VCaP (cell line): ENCODE results near the gene RMP24.

ENCODE experiments used
- H3K27ac ChIP-seq: fragments of 450-650 bp; 2 replicates; pipeline ENCODE4 v1.5.1; 2017
- TF ChIP-seq, protein P1 (sequence below): fragments of 450-650 bp; conservative IDR thresholded peaks from 2 replicates; pipeline ENCODE4 v1.5.1; 2017; ENCODE audit warnings: mild to moderate bottlenecking, moderate library complexity

RMP24 gene

DNA sequence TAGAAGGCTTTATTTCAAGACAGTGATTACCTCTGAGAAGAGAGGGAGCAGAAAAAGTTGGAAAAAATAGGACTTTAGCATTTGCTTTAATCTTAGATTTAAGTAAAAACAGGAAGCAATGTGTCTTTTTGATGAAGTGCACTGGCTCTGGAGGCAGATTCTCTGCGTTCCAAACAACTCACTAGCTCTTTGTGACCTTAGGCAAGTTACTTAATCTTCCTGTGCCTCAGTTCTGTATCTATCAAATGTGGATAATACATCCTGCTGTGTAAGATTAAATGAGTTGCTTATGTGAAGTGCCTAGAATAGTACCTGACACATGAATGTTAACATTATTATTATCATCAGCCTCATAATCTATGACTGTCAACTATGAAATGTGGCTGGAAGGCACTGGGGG, 52.5 kb downstream of the RMP24 start:
- TF ChIP-seq, protein P1, sequence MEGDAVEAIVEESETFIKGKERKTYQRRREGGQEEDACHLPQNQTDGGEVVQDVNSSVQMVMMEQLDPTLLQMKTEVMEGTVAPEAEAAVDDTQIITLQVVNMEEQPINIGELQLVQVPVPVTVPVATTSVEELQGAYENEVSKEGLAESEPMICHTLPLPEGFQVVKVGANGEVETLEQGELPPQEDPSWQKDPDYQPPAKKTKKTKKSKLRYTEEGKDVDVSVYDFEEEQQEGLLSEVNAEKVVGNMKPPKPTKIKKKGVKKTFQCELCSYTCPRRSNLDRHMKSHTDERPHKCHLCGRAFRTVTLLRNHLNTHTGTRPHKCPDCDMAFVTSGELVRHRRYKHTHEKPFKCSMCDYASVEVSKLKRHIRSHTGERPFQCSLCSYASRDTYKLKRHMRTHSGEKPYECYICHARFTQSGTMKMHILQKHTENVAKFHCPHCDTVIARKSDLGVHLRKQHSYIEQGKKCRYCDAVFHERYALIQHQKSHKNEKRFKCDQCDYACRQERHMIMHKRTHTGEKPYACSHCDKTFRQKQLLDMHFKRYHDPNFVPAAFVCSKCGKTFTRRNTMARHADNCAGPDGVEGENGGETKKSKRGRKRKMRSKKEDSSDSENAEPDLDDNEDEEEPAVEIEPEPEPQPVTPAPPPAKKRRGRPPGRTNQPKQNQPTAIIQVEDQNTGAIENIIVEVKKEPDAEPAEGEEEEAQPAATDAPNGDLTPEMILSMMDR: no peak
- no peak overlapping the region for H3K27ac ChIP-seq

DNA sequence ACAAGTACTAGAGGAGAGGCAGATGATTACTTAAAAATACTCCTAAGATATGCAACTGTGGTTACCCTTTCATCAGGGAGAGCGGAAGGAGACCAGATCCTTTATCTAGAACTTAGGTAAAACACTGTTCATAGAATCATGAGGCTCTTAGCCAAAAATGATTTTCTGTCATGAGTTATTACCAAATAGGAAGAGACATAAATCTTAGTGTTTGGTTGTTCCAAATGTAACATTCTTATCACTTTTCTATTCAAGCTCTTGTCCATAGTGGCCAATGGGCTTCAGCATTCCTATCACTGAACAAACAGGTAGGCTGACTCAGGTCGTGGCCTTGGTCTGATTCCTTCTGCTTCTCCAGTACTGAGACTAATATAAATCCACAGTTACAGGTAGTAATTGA, 56.4 kb downstream of the RMP24 start:
- H3K27ac ChIP-seq: peak overlapping the region; percentile 25; the same call in 1 of the 2 replicates
- TF ChIP-seq, protein P1: no peak
